Left ventricle myocardium inferior (tissue), 1 donor: ENCODE results near the gene ARL5C. TPM values are rescaled to one million over a fixed set of nuclear protein-coding genes. Genes with fewer than 3 reads are reported as not detected.

Experiments used
- DNase-seq: peaks from one replicate; pipeline ENCODE4 v3.0.0-alpha.2; 2020
- H3K27ac ChIP-seq: fragments of 200-600 bp; replicated peaks from 2 replicates; pipeline ENCODE4 v1.8.0; 2021
- H3K27me3 ChIP-seq: fragments of 200-600 bp; 2 replicates; pipeline ENCODE4 v1.8.0; 2021; ENCODE audit warnings: low read depth
- H3K36me3 ChIP-seq: fragments of 200-600 bp; 2 replicates; pipeline ENCODE4 v1.8.0; 2021
- H3K4me1 ChIP-seq: fragments of 200-600 bp; 2 replicates; pipeline ENCODE4 v1.8.0; 2021
- H3K4me3 ChIP-seq: fragments of 200-600 bp; 2 replicates; pipeline ENCODE4 v1.8.0; 2021; ENCODE audit warnings: mild to moderate bottlenecking, moderate library complexity
- H3K9me3 ChIP-seq: fragments of 200-600 bp; replicated peaks from 2 replicates; pipeline ENCODE4 v1.8.0; 2021
- CTCF ChIP-seq: fragments of 200-600 bp; IDR thresholded peaks from 2 replicates; pipeline ENCODE4 v1.8.0; 2021; ENCODE audit warnings: antibody characterized with exemption, mild to moderate bottlenecking, borderline replicate concordance
- intact Hi-C: fragments of 100-400 bp; cut with micrococcal nuclease; formaldehyde crosslinking; loops from one replicate; pipeline ENCODE4 v1.11.0; 2022
- long read RNA-seq: library from polyadenylated mRNA; unstranded; transcript quantifications from one replicate; pipeline ENCODE4 v2.0.0, GENCODE V29; 2021
- total RNA-seq: library from RNA; stranded (reverse); fragmentation: NEBNext Ultra II Directional; extraction: Animal tissue kit (Norgen Biotek cat#: 25700); gene quantifications from one replicate; pipeline ENCODE4 v1.2.1, GENCODE V29; 2021
- donor health status: DM: no; HTN: yes; CAD: no; lungs with severe emphysema.

The ARL5C gene, protein sequence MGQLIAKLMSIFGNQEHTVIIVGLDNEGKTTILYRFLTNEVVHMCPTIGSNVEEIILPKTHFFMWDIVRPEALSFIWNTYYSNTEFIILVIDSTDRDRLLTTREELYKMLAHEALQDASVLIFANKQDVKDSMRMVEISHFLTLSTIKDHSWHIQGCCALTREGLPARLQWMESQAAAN
- not detected for total RNA-seq
- long read RNA-seq, result 0 reads

DNA sequence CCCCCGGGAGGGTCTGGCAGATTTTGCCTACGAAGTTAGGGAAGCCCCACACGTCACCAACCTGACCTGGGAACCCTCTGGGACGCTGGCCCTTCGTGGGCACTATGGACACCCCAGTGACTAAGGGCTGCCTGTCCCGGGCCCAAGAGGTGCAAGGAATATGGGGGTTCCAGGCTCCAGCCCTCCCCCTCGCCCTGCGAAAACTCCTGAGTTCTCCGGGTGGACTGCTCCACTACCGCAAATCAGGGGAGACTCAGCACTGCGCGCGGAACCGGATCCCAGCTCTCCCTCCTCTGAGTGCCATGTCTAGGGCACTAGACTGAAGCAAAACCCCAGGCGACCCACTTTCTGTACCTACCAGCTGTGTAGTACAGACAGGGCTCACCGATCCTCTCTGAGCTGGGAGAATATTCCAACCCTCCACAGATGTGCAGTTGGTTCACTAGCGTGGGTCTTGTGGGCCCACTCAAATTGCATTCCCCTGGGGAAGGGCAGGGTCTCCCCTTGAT lies at the start of gene ARL5C:
Gene ARL5C, minus strand, starts transcription at position 321 of the 509 bp plus-strand sequence. CDS start 401 bp downstream, outside the sequence.
- Histone ChIP-seq H3K9me3 (peaks cover 4% of the 10 kb centered on the region), H3K27ac (peak within 1 kb of the TSS; percentile 53), H3K36me3 (no peaks in the 10 kb centered on the region), H3K4me1 (peaks cover 40% of the 10 kb centered on the region), H3K4me3 (peak within 1 kb of the TSS; percentile 71), H3K27me3 (no peaks in the 10 kb centered on the region)
- no peak for DNase-seq
- TF ChIP-seq CTCF, result no peak
- intact Hi-C loops, result loop anchor here (10.0 kb wide), 1 partner anchor 79 kb away; no protein-coding TSS in a partner anchor

GRCh38 chr17:39213852-39214251 lies 47.9 kb upstream of the ARL5C start:
- Histone ChIP-seq H3K36me3 (no peaks in the 10 kb centered on the region), H3K9me3 (no peaks in the 10 kb centered on the region), H3K27me3 (peaks cover 48% of the 10 kb centered on the region), H3K4me1 (peaks cover 33% of the 10 kb centered on the region), H3K27ac (no peak overlapping the region), H3K4me3 (no peak overlapping the region)
- no peak for TF ChIP-seq CTCF
- DNase-seq, result no peak
- intact Hi-C loops, result no loop called here

- intact Hi-C loops, result no loop called here
- Histone ChIP-seq H3K27ac (peak overlapping the region; percentile 23), H3K36me3 (no peaks in the 10 kb centered on the region), H3K4me3 (no peak overlapping the region), H3K4me1 (peaks cover 38% of the 10 kb centered on the region), H3K27me3 (peaks cover 46% of the 10 kb centered on the region), H3K9me3 (no peaks in the 10 kb centered on the region)
- TF ChIP-seq CTCF, result no peak
- no peak for DNase-seq
Observed at GRCh38 chr17:39212841-39213480, 47.0 kb upstream of the ARL5C start.

GRCh38 chr17:39212195-39212810 lies 46.3 kb upstream of the ARL5C start:
- DNase-seq, result no peak

More at GRCh38 chr17:39212195-39212810, 46.3 kb upstream of the ARL5C start:
- H3K9me3 ChIP-seq, result no peaks in the 10 kb centered on the region
- no peak for TF ChIP-seq CTCF
- H3K36me3 ChIP-seq, result no peaks in the 10 kb centered on the region
- H3K27me3 ChIP-seq, result peaks cover 42% of the 10 kb centered on the region
- peak overlapping the region; percentile 23 for H3K27ac ChIP-seq
- intact Hi-C loops, result no loop called here
- peaks cover 38% of the 10 kb centered on the region for H3K4me1 ChIP-seq
- H3K4me3 ChIP-seq, result no peak overlapping the region
